ENCODE measurements around the gene CYP24A1. TPM values are rescaled to one million over a fixed set of nuclear protein-coding genes. Genes with fewer than 3 reads are reported as not detected.

The CYP24A1 gene
- total and polyA plus RNA-seq, 8 donors = 0.09 TPM; not detected in 7

- no peaks in the 10 kb centered on the region for H3K36me3 ChIP-seq
- no peak overlapping the region for H3K4me3 ChIP-seq
- no peaks in the 10 kb centered on the region for H3K27me3 ChIP-seq
- ATAC-seq = no peak
- WGBS, 2 donors = 52 to 76% methylated on average over 6 of the region's 6 CpGs
- no peak for TF ChIP-seq CTCF (IDR thresholded peaks at IDR 0.05)
- H3K27ac ChIP-seq = no peak overlapping the region
- intact Hi-C loops (cut with DNase I) = loop anchor here in 1 of 3 donors (5.0 kb wide), 1 partner anchor 107 kb away; no protein-coding TSS in a partner anchor
- FAIRE-seq = no peak
- H3K4me1 ChIP-seq = peaks cover 0 to 3% (median 0%) of the 10 kb centered on the region in 3 donors
- no peak for DNase-seq
- no peaks in the 10 kb centered on the region for H3K9me3 ChIP-seq
Observed at GRCh38 chr20:54204063-54204462, 30.3 kb upstream of the CYP24A1 start.

DNA sequence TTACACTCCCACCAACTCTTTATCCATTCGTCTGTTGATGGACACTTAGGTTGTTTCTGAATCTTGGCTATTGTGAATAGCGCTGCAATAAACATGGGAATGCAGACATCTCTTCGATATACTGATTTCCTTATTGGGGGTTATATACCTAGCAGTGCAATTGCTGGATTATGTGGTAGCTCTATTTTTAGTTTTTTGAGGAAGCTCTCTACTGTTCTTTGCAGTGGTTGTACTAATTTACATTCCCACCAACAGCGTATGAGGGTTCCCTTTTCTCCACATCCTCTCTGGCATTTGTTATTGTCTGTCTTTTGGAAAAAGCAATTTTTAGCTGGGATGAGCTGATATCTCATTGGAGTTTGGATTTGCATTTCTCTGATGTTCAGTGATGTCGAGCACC lies 29.5 kb upstream of the CYP24A1 start:
- DNase-seq (no peak), ATAC-seq (no peak), FAIRE-seq (no peak)
- no peaks in the 10 kb centered on the region for H3K36me3 ChIP-seq
- no peak overlapping the region for H3K4me3 ChIP-seq
- intact Hi-C loops (cut with DNase I) = loop anchor here in 1 of 3 donors (5.0 kb wide), 1 partner anchor 106 kb away; no protein-coding TSS in a partner anchor
- 62 to 82% methylated on average over 5 of the region's 5 CpGs for WGBS, 2 donors
- H3K27ac ChIP-seq = no peak overlapping the region
- TF ChIP-seq CTCF (IDR thresholded peaks at IDR 0.05) = no peak
- no peaks in the 10 kb centered on the region for H3K4me1 ChIP-seq
- H3K9me3 ChIP-seq = no peaks in the 10 kb centered on the region
- H3K27me3 ChIP-seq = no peaks in the 10 kb centered on the region

DNA sequence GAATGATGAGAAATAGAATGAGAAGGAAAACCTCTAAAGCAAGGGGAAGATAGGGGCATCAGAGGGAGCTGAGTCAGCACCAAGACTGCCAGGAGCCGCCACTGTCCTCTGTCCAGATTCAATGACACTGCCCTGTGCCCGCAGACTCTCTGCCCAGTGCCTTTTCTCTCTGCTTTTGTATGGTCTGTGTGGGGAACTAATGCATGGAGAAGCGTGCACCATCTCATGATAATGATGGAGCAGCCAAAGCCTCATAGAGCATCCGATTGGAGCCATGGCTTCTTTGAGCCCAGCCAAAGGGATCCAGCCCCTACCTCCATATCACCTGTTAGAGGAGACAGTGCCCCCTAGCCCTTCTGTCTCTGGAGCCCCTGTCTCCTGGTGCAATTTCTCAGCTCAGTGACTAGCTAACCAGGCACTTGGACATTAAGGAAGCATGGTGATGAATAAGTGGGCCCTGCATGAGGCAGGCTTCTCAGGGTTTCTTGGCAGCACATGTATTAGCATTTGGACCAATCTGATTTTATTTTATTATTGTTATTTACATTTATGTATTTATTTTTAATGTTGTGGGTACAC lies 27.6 kb upstream of the CYP24A1 start:
- intact Hi-C loops (cut with DNase I) = loop anchor here in 1 of 3 donors (5.0 kb wide), 1 partner anchor 104 kb away; no protein-coding TSS in a partner anchor
- DNase-seq = no peak
- ATAC-seq = no peak
- TF ChIP-seq CTCF (IDR thresholded peaks at IDR 0.05) = no peak
- H3K27me3 ChIP-seq = no peaks in the 10 kb centered on the region
- no peaks in the 10 kb centered on the region for H3K36me3 ChIP-seq
- H3K4me3 ChIP-seq = no peak overlapping the region
- H3K4me1 ChIP-seq = no peaks in the 10 kb centered on the region
- H3K27ac ChIP-seq = no peak overlapping the region
- FAIRE-seq = no peak
- WGBS, 2 donors = 62 to 82% methylated on average over 4 of the region's 4 CpGs
- H3K9me3 ChIP-seq = no peaks in the 10 kb centered on the region

DNA sequence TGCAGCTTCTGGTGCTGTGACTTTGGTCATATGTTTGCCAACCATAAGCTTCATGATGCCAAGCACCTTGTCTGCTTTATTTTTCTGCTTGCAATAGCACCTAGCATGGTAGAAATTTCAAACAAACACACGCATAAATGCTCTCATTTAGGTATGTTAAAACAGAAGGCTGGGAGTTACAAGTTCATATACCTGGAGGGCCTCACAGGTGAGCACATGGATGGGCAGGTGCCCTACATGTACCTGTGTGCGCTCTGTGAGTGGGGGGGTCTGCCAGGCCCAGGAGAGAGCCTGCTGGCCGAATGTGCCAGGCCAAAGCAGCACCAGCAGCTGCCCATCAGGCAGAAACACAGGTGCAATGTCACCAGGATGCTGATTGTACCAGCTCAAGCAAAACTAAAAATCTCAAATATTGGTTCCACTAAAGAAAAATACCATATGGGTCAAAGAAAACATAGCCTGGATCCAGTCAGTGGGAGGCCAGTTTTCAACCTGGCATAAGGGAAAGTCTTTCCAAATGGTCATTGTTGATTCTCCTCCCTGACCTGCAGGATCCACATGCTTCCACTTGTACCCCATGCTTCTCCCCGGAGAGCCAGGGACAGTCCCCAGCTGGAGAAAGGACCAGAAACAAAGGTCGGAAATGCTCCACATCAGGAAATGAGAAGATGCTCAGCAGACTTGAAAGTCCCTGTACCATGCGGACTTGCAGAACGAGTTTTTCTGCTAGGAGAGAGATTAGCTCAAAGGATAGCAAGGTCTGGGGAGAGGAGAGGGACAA lies 26.9 kb upstream of the CYP24A1 start:
- no peaks in the 10 kb centered on the region for H3K27me3 ChIP-seq
- TF ChIP-seq CTCF (IDR thresholded peaks at IDR 0.05) = no peak
- H3K36me3 ChIP-seq = no peaks in the 10 kb centered on the region
- no peaks in the 10 kb centered on the region for H3K4me1 ChIP-seq
- ATAC-seq = peak in 1 of 4 donors; percentile 15
- no peak overlapping the region for H3K4me3 ChIP-seq
- FAIRE-seq = no peak
- DNase-seq = no peak
- H3K9me3 ChIP-seq = no peaks in the 10 kb centered on the region
- H3K27ac ChIP-seq = no peak overlapping the region
- 43 to 65% methylated on average over 7 of the region's 7 CpGs for WGBS, 2 donors
- intact Hi-C loops (cut with DNase I) = loop anchor here in 1 of 3 donors (5.0 kb wide), 1 partner anchor 103 kb away; no protein-coding TSS in a partner anchor
